ENCODE results near the gene RDM1.

GRCh38 chr17:35906191-35906925 lies 24.2 kb downstream of the RDM1 start:
- TF ChIP-seq POLR2A (IDR thresholded peaks at IDR 0.05) (no peak), POLR2AphosphoS5 (IDR thresholded peaks at IDR 0.05) (no peak), CTCF (IDR thresholded peaks at IDR 0.05) (no peak), EP300 (IDR thresholded peaks at IDR 0.05) (no peak)

Measured in stomach (tissue), 4 donors.